ENCODE measurements around the gene ZNF644.
A peak's percentile ranks its signal among the peaks of the same experiment; 100 is the strongest.
"Not testable (repeated sequence)": the region's sequence is repeated elsewhere in the genome, so short reads cannot be mapped to it uniquely, and the experiment has no call there.

ZNF644 gene

GRCh38 chr1:90948301-90948700 is 73.5 kb downstream of the ZNF644 start:
- no peak for DNase-seq
- TF ChIP-seq GATA1 (IDR thresholded peaks at IDR 0.05; ENCODE audit: low read depth, low read length), result no peak
- TF ChIP-seq POLR2A (IDR thresholded peaks at IDR 0.05; ENCODE audit: low read length), result no peak

GRCh38 chr1:90946630-90947029 is 75.2 kb downstream of the ZNF644 start:
- DNase-seq, result no peak
- no peak for TF ChIP-seq GATA1 (IDR thresholded peaks at IDR 0.05; ENCODE audit: low read depth, low read length)
- no peak for TF ChIP-seq POLR2A (IDR thresholded peaks at IDR 0.05; ENCODE audit: low read length)

GRCh38 chr1:90945287-90945686 is 76.5 kb downstream of the ZNF644 start:
- TF ChIP-seq POLR2A (IDR thresholded peaks at IDR 0.05; ENCODE audit: low read length) (no peak), GATA1 (IDR thresholded peaks at IDR 0.05; ENCODE audit: low read depth, low read length) (no peak)
- DNase-seq, result no peak

GRCh38 chr1:90943966-90944365 is 77.9 kb downstream of the ZNF644 start:
- no peak for DNase-seq
- TF ChIP-seq POLR2A (IDR thresholded peaks at IDR 0.05; ENCODE audit: low read length), result no peak
- TF ChIP-seq GATA1 (IDR thresholded peaks at IDR 0.05; ENCODE audit: low read depth, low read length), result no peak

- TF ChIP-seq POLR2A (IDR thresholded peaks at IDR 0.05; ENCODE audit: low read length) (no peak), GATA1 (IDR thresholded peaks at IDR 0.05; ENCODE audit: low read depth, low read length) (no peak)
- DNase-seq, result no peak
These were observed 81.1 kb downstream of the ZNF644 start for GRCh38 chr1:90940746-90941145.

GRCh38 chr1:90936731-90937130 is 85.1 kb downstream of the ZNF644 start:
- no peak for TF ChIP-seq GATA1 (IDR thresholded peaks at IDR 0.05; ENCODE audit: low read depth, low read length)
- TF ChIP-seq POLR2A (IDR thresholded peaks at IDR 0.05; ENCODE audit: low read length), result no peak
- no peak for DNase-seq

- TF ChIP-seq POLR2A (IDR thresholded peaks at IDR 0.05; ENCODE audit: low read length) (no peak), GATA1 (IDR thresholded peaks at IDR 0.05; ENCODE audit: low read depth, low read length) (no peak)
- DNase-seq, result no peak
These were observed 85.8 kb downstream of the ZNF644 start for GRCh38 chr1:90936061-90936460.

GRCh38 chr1:90928231-90928630 is 93.6 kb downstream of the ZNF644 start:
- DNase-seq, result not testable (repeated sequence)

GRCh38 chr1:90927674-90928073 is 94.2 kb downstream of the ZNF644 start:
- not testable (repeated sequence) for DNase-seq

- no peak for TF ChIP-seq GATA1 (IDR thresholded peaks at IDR 0.05; ENCODE audit: low read depth, low read length)
- no peak for TF ChIP-seq POLR2A (IDR thresholded peaks at IDR 0.05; ENCODE audit: low read length)
- no peak for DNase-seq
These were observed 94.9 kb downstream of the ZNF644 start for GRCh38 chr1:90926971-90927370.

GRCh38 chr1:90925928-90926869 is 95.6 kb downstream of the ZNF644 start:
- DNase-seq, result peak; percentile 34 to 59
- TF ChIP-seq GATA1 (IDR thresholded peaks at IDR 0.05; ENCODE audit: low read depth, low read length) (no peak), POLR2A (IDR thresholded peaks at IDR 0.05; ENCODE audit: low read length) (no peak)

GRCh38 chr1:90924982-90925381 is 96.9 kb downstream of the ZNF644 start:
- DNase-seq, result no peak
- TF ChIP-seq POLR2A (IDR thresholded peaks at IDR 0.05; ENCODE audit: low read length) (no peak), GATA1 (IDR thresholded peaks at IDR 0.05; ENCODE audit: low read depth, low read length) (no peak)

GRCh38 chr1:90922996-90923395 is 98.8 kb downstream of the ZNF644 start:
- no peak for DNase-seq
- TF ChIP-seq GATA1 (IDR thresholded peaks at IDR 0.05; ENCODE audit: low read depth, low read length), result no peak
- TF ChIP-seq POLR2A (IDR thresholded peaks at IDR 0.05; ENCODE audit: low read length), result no peak

GRCh38 chr1:90922202-90922601 is 99.6 kb downstream of the ZNF644 start:
- no peak for DNase-seq
- TF ChIP-seq POLR2A (IDR thresholded peaks at IDR 0.05; ENCODE audit: low read length), result no peak
- no peak for TF ChIP-seq GATA1 (IDR thresholded peaks at IDR 0.05; ENCODE audit: low read depth, low read length)

GRCh38 chr1:90919900-90920299 is 101.9 kb downstream of the ZNF644 start:
- no peak for DNase-seq

More at GRCh38 chr1:90919900-90920299, 101.9 kb downstream of the ZNF644 start:
- TF ChIP-seq GATA1 (IDR thresholded peaks at IDR 0.05; ENCODE audit: low read depth, low read length) (no peak), POLR2A (IDR thresholded peaks at IDR 0.05; ENCODE audit: low read length) (no peak)

Measured in erythroblast (primary cell).